ENCODE measurements around the gene PLEKHM3. TPM values are rescaled to one million over a fixed set of nuclear protein-coding genes. Genes with fewer than 3 reads are reported as not detected.

Gene PLEKHM3
- total RNA-seq, 1 experiment from 2014 or later, result 2.5 TPM

- in situ Hi-C loops (cut with HindIII; ENCODE audit: low pct_unique_long_range_greater_than_20kb, low sequenced_read_pairs) (no loop called here), intact Hi-C loops (cut with micrococcal nuclease; ENCODE audit: unreplicated experiment) (no loop called here)
- Histone ChIP-seq H3K4me3 (ENCODE audit: low read depth in 2 of 2, low read length in 2 of 2) (no peak overlapping the region), H3K4me1 (ENCODE audit: control insufficient read depth, insufficient read depth, low read length) (no peaks in the 10 kb centered on the region), H3K27ac (ENCODE audit: low read length) (no peak overlapping the region), H3K27me3 (ENCODE audit: control insufficient read depth, insufficient read depth, low read length) (no peaks in the 10 kb centered on the region; the same call in 1 of the 2 replicates), H3K36me3 (ENCODE audit: control insufficient read depth, insufficient read depth, low read length) (no peaks in the 10 kb centered on the region), H3K9me3 (ENCODE audit: control insufficient read depth, insufficient read depth, low read depth, low read length) (no peaks in the 10 kb centered on the region)
- TF ChIP-seq TCF7L2 (IDR thresholded peaks at IDR 0.05; ENCODE audit: low read depth, low read length) (no peak), SIN3A (IDR thresholded peaks at IDR 0.05; ENCODE audit: borderline replicate concordance, insufficient read depth, low read depth, low read length) (no peak), POLR2AphosphoS5 (IDR thresholded peaks at IDR 0.05; ENCODE audit: low read depth, low read length) (no peak), REST (IDR thresholded peaks at IDR 0.05; ENCODE audit: insufficient read depth in 1 of 2, low read depth in 2 of 2, low read length in 1 of 2) (no peak), CTCF (IDR thresholded peaks at IDR 0.05) (no peak)
- no peak for DNase-seq (ENCODE audit: low read depth, low spot score)
- BruUV-seq (replicated peaks), result no TSS peak
- ChIA-PET POLR2A (no interaction called here), CTCF (no interaction called here)
- no peak for ATAC-seq
These were observed 55.0 kb downstream of the PLEKHM3 start for GRCh38 chr2:207970147-207970825.

- Histone ChIP-seq H3K4me1 (ENCODE audit: control insufficient read depth, insufficient read depth, low read length) (no peaks in the 10 kb centered on the region), H3K36me3 (ENCODE audit: control insufficient read depth, insufficient read depth, low read length) (no peaks in the 10 kb centered on the region), H3K4me3 (ENCODE audit: low read depth in 2 of 2, low read length in 2 of 2) (no peak overlapping the region), H3K27me3 (ENCODE audit: control insufficient read depth, insufficient read depth, low read length) (no peaks in the 10 kb centered on the region; the same call in 1 of the 2 replicates), H3K9me3 (ENCODE audit: control insufficient read depth, insufficient read depth, low read depth, low read length) (no peaks in the 10 kb centered on the region), H3K27ac (ENCODE audit: low read length) (no peak overlapping the region)
- ChIA-PET POLR2A (no interaction called here), CTCF (no interaction called here)
- ATAC-seq (no peak), DNase-seq (ENCODE audit: low read depth, low spot score) (no peak)
- TF ChIP-seq TCF7L2 (IDR thresholded peaks at IDR 0.05; ENCODE audit: low read depth, low read length), result no peak
- no peak for TF ChIP-seq POLR2AphosphoS5 (IDR thresholded peaks at IDR 0.05; ENCODE audit: low read depth, low read length)
- TF ChIP-seq SIN3A (IDR thresholded peaks at IDR 0.05; ENCODE audit: borderline replicate concordance, insufficient read depth, low read depth, low read length), result no peak
- TF ChIP-seq REST (IDR thresholded peaks at IDR 0.05; ENCODE audit: insufficient read depth in 1 of 2, low read depth in 2 of 2, low read length in 1 of 2), result no peak
- TF ChIP-seq CTCF (IDR thresholded peaks at IDR 0.05), result no peak
- BruUV-seq (replicated peaks), result no TSS peak
- intact Hi-C loops (cut with micrococcal nuclease; ENCODE audit: unreplicated experiment) (no loop called here), in situ Hi-C loops (cut with HindIII; ENCODE audit: low pct_unique_long_range_greater_than_20kb, low sequenced_read_pairs) (no loop called here)
These were observed 56.1 kb downstream of the PLEKHM3 start for GRCh38 chr2:207969249-207969648.

Data from Panc1 (cell line).